Measurements from ENCODE around the gene CBLN2.

Gene CBLN2

GRCh38 chr18:72542342-72542741 lies 1.8 kb downstream of the CBLN2 start:
- Histone ChIP-seq H3K36me3 (ENCODE audit: low read depth) (no peaks in the 10 kb centered on the region), H3K27me3 (ENCODE audit: insufficient read depth, poor library complexity, severe bottlenecking) (peaks cover 79% of the 10 kb centered on the region), H3K9me3 (ENCODE audit: severe bottlenecking) (peaks cover 2% of the 10 kb centered on the region), H3K4me3 (ENCODE audit: severe bottlenecking) (no peak overlapping the region), H3K27ac (ENCODE audit: poor library complexity, severe bottlenecking) (no peak overlapping the region), H3K4me1 (ENCODE audit: insufficient read depth, poor library complexity, severe bottlenecking) (no peaks in the 10 kb centered on the region)
- no peak for DNase-seq (ENCODE audit: low spot score)
- ATAC-seq (ENCODE audit: low read depth): no peak
- no peak for TF ChIP-seq CTCF (IDR thresholded peaks at IDR 0.05; ENCODE audit: poor library complexity, severe bottlenecking)

GRCh38 chr18:72541871-72542332 lies 2.2 kb downstream of the CBLN2 start:
- H3K27ac ChIP-seq (ENCODE audit: poor library complexity, severe bottlenecking): no peak overlapping the region
- no peaks in the 10 kb centered on the region for H3K36me3 ChIP-seq (ENCODE audit: low read depth)
- DNase-seq (ENCODE audit: low spot score): no peak
- peaks cover 81% of the 10 kb centered on the region for H3K27me3 ChIP-seq (ENCODE audit: insufficient read depth, poor library complexity, severe bottlenecking)
- H3K9me3 ChIP-seq (ENCODE audit: severe bottlenecking): peaks cover 2% of the 10 kb centered on the region
- no peak for TF ChIP-seq CTCF (IDR thresholded peaks at IDR 0.05; ENCODE audit: poor library complexity, severe bottlenecking)
- H3K4me1 ChIP-seq (ENCODE audit: insufficient read depth, poor library complexity, severe bottlenecking): no peaks in the 10 kb centered on the region
- H3K4me3 ChIP-seq (ENCODE audit: severe bottlenecking): no peak overlapping the region
- ATAC-seq (ENCODE audit: low read depth): no peak

GRCh38 chr18:72539901-72540300 lies 4.2 kb downstream of the CBLN2 start:
- H3K9me3 ChIP-seq (ENCODE audit: severe bottlenecking): peaks cover 2% of the 10 kb centered on the region
- H3K4me1 ChIP-seq (ENCODE audit: insufficient read depth, poor library complexity, severe bottlenecking): no peaks in the 10 kb centered on the region
- TF ChIP-seq CTCF (IDR thresholded peaks at IDR 0.05; ENCODE audit: poor library complexity, severe bottlenecking): no peak
- no peak overlapping the region for H3K27ac ChIP-seq (ENCODE audit: poor library complexity, severe bottlenecking)
- no peak for ATAC-seq (ENCODE audit: low read depth)
- H3K27me3 ChIP-seq (ENCODE audit: insufficient read depth, poor library complexity, severe bottlenecking): peaks cover 71% of the 10 kb centered on the region
- no peak overlapping the region for H3K4me3 ChIP-seq (ENCODE audit: severe bottlenecking)
- no peaks in the 10 kb centered on the region for H3K36me3 ChIP-seq (ENCODE audit: low read depth)
- no peak for DNase-seq (ENCODE audit: low spot score)

GRCh38 chr18:72530622-72531021 lies 13.5 kb downstream of the CBLN2 start:
- no peak for DNase-seq (ENCODE audit: low spot score)
- H3K27ac ChIP-seq (ENCODE audit: poor library complexity, severe bottlenecking): no peak overlapping the region
- H3K36me3 ChIP-seq (ENCODE audit: low read depth): no peaks in the 10 kb centered on the region
- no peaks in the 10 kb centered on the region for H3K27me3 ChIP-seq (ENCODE audit: insufficient read depth, poor library complexity, severe bottlenecking)
- H3K4me3 ChIP-seq (ENCODE audit: severe bottlenecking): no peak overlapping the region
- no peak for ATAC-seq (ENCODE audit: low read depth)
- no peaks in the 10 kb centered on the region for H3K4me1 ChIP-seq (ENCODE audit: insufficient read depth, poor library complexity, severe bottlenecking)
- no peak for TF ChIP-seq CTCF (IDR thresholded peaks at IDR 0.05; ENCODE audit: poor library complexity, severe bottlenecking)
- H3K9me3 ChIP-seq (ENCODE audit: severe bottlenecking): no peaks in the 10 kb centered on the region

GRCh38 chr18:72504866-72505265 lies 39.3 kb downstream of the CBLN2 start:
- DNase-seq (ENCODE audit: low spot score) (no peak), ATAC-seq (ENCODE audit: low read depth) (no peak)
- Histone ChIP-seq H3K36me3 (ENCODE audit: low read depth) (no peaks in the 10 kb centered on the region), H3K27me3 (ENCODE audit: insufficient read depth, poor library complexity, severe bottlenecking) (no peaks in the 10 kb centered on the region), H3K4me1 (ENCODE audit: insufficient read depth, poor library complexity, severe bottlenecking) (no peaks in the 10 kb centered on the region), H3K27ac (ENCODE audit: poor library complexity, severe bottlenecking) (no peak overlapping the region), H3K4me3 (ENCODE audit: severe bottlenecking) (no peak overlapping the region), H3K9me3 (ENCODE audit: severe bottlenecking) (no peaks in the 10 kb centered on the region)
- TF ChIP-seq CTCF (IDR thresholded peaks at IDR 0.05; ENCODE audit: poor library complexity, severe bottlenecking): no peak
